Measurements from ENCODE around the gene SPC25.
"Not testable (repeated sequence)": the region's sequence is repeated elsewhere in the genome, so short reads cannot be mapped to it uniquely, and the experiment has no call there.

SPC25 gene

DNA sequence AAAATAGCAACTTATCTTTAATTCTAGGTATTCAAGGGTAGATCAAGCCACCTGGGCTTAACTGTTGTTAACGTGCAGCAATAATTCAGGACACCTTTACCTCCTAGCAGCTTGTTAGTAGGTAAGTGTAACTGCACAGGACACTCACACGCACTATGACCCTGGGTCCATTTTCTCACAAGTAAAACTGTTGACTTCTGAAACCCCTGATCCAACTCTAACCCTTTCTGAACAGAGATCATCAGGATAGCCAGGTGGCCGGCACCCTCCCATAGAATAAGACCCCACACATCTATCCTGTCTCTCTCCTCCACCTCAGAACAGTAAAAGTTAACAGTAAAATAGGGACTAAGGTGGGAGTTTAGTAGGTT, 610 bp downstream of the SPC25 start:
- no peak for DNase-seq (ENCODE audit: low read depth in 2 of 2)
- TF ChIP-seq CTCF (IDR thresholded peaks at IDR 0.05; ENCODE audit: low read depth, low read length) = no peak
- H3K4me3 ChIP-seq (replicated peaks in 1 of 2; ENCODE audit: low read depth in 2 of 2, low read length in 2 of 2) = peak overlapping the region; percentile 84 to 86

DNA sequence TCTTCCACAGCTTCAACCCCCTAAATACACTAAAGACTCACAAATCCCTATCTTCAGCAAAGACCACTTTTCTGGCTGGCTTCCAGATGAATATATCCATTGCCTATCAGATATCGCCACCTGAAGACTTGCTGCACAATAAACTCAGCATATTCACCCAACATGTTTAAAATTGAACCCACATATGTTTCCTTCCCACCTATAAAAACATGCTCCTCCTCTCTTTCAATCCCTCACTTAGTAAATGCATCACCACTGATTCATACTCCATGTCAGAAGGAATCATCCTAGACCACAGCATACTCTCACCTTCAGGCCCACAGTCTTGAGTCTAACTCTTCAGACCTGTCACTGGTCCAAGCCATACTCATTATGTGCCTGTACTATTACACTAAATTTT, 5.3 kb downstream of the SPC25 start:
- no peak for TF ChIP-seq CTCF (IDR thresholded peaks at IDR 0.05; ENCODE audit: low read depth, low read length)
- H3K4me3 ChIP-seq (replicated peaks in 1 of 2; ENCODE audit: low read depth in 2 of 2, low read length in 2 of 2) = no peak overlapping the region
- DNase-seq (ENCODE audit: low read depth in 2 of 2) = peak in 1 of 2 donors; percentile 39

GRCh38 chr2:168882163-168882562, 8.1 kb downstream of the SPC25 start:
- not testable (repeated sequence) for DNase-seq (ENCODE audit: low read depth in 2 of 2); H3K4me3 ChIP-seq (replicated peaks in 1 of 2; ENCODE audit: low read depth in 2 of 2, low read length in 2 of 2)

DNA sequence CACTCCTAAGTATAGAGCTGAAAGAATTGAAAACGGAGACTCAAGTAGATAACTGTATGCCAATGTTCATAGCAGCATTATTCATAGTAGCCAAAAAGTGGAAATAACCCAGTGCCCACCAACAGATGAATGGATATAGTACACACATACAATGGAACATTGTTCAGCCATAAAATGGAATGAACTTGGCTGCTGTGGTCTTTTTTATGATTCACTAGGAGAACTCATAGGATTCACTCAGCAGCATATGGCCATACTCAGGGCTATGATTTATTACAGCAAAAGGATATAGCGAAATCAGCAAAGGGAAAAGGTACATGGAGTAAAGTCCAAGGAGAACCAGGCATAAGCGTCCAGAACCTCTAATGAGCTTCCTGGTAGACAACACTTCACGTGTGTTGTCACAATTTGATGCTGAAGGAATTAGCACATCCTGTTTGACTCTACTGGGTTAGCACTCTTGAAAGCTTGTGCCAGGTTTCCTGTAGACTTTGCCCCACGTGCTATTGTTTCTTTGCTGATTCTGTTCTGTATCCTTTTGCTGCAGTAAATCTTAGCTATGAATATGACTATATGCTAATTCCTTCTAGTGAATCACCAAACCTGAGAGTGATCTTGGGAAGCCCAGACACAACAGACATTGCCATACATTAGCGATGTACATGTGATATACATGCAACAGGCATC, 15.7 kb downstream of the SPC25 start:
- no peak for TF ChIP-seq CTCF (IDR thresholded peaks at IDR 0.05; ENCODE audit: low read depth, low read length)
- DNase-seq (ENCODE audit: low read depth in 2 of 2) = no peak
- H3K4me3 ChIP-seq (replicated peaks in 1 of 2; ENCODE audit: low read depth in 2 of 2, low read length in 2 of 2) = no peak overlapping the region

DNA sequence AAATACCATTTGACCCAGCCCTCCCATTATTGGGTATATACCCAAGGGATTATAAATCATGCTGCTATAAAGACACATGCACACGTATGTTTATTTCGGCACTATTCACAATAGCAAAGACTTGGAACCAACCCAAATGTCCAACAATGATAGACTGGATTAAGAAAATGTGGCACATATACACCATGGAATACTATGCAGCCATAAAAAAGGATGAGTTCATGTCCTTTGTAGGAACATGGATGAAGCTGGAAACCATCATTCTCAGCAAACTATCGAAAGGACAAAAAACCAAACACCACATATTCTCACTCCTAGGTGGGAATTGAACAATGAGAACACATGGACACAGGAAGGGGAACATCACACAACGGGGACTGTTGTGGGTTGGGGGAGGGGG, 19.4 kb downstream of the SPC25 start:
- not testable (repeated sequence) for DNase-seq (ENCODE audit: low read depth in 2 of 2); H3K4me3 ChIP-seq (replicated peaks in 1 of 2; ENCODE audit: low read depth in 2 of 2, low read length in 2 of 2)

DNA sequence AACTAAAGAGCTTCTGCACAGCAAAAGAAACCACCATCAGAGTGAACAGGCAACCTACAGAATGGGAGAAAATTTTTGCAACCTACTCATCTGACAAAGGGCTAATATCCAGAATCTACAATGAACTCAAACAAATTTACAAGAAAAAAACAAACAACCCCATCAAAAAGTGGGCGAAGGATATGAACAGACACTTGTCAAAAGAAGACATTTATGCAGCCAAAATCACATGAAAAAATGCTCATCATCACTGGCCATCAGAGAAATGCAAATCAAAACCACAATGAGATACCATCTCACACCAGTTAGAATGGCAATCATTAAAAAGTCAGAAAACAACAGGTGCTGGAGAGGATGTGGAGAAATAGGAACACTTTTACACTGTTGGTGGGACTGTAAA, 19.9 kb downstream of the SPC25 start:
- H3K4me3 ChIP-seq (replicated peaks in 1 of 2; ENCODE audit: low read depth in 2 of 2, low read length in 2 of 2); DNase-seq (ENCODE audit: low read depth in 2 of 2): not testable (repeated sequence)

GRCh38 chr2:168867164-168867563, 23.1 kb downstream of the SPC25 start:
- not testable (repeated sequence) for H3K4me3 ChIP-seq (replicated peaks in 1 of 2; ENCODE audit: low read depth in 2 of 2, low read length in 2 of 2); DNase-seq (ENCODE audit: low read depth in 2 of 2)

GRCh38 chr2:168858146-168858545, 32.1 kb downstream of the SPC25 start:
- DNase-seq (ENCODE audit: low read depth in 2 of 2) = no peak
- TF ChIP-seq CTCF (IDR thresholded peaks at IDR 0.05; ENCODE audit: low read depth, low read length) = no peak
- H3K4me3 ChIP-seq (replicated peaks in 1 of 2; ENCODE audit: low read depth in 2 of 2, low read length in 2 of 2) = no peak overlapping the region

DNA sequence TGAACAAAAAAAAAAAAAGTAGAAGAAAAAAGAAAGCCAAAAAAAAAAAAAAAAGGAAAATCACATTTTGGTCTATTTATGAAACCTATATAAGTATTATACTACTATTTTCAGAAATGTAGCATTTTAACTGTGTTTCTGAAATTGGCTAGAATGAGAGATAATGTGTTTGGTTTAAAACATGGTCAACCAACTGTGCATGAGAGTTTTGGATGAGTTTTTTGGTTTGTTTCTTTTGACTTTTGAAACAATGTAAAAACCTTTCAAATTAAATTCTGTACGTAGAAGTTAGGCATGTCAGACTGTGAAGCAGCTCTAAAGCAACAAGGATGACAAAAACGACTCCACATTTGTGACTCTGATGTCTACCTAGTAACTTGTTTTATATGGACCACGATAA, 34.6 kb downstream of the SPC25 start:
- no peak for DNase-seq (ENCODE audit: low read depth in 2 of 2)
- TF ChIP-seq CTCF (IDR thresholded peaks at IDR 0.05; ENCODE audit: low read depth, low read length) = no peak
- H3K4me3 ChIP-seq (replicated peaks in 1 of 2; ENCODE audit: low read depth in 2 of 2, low read length in 2 of 2) = no peak overlapping the region

All from cardiac fibroblast (primary cell).